Heart right ventricle (tissue), 16 donors: ENCODE data around the gene CLPTM1L. TPM values are rescaled to one million over a fixed set of nuclear protein-coding genes. Genes with fewer than 3 reads are reported as not detected.

ENCODE experiments used
- ATAC-seq, 8 donors: fragments of 200-7000 bp; cut with Tn5 transposase; one replicate each; pipeline ENCODE4 v1.9.1; 2020; ENCODE audit warnings: mild to moderate bottlenecking in 8 of 8, moderate library complexity in 8 of 8, moderate number of reproducible peaks in 1 of 8
- DNase-seq, 2 donors: peaks; one replicate each; pipeline ENCODE4 v3.0.0-alpha.2; 2020
- H3K27ac ChIP-seq, 10 donors: fragments of 200-600 bp; sonication (generic) in 2 of 10; one replicate each; pipeline versions ENCODE4 v1.5.0 to v1.8.0; 2020 to 2022; ENCODE audit warnings: mild to moderate bottlenecking in 3 of 10
- H3K27me3 ChIP-seq, 7 donors: fragments of 200-600 bp; one replicate each; pipeline ENCODE4 v1.8.0; 2021 to 2022; ENCODE audit warnings: mild to moderate bottlenecking in 2 of 7
- H3K36me3 ChIP-seq, 9 donors: fragments of 200-600 bp; sonication (generic) in 1 of 9; one replicate each; pipeline versions ENCODE4 v1.5.0 to v1.8.0; 2020 to 2022; ENCODE audit warnings: mild to moderate bottlenecking in 2 of 9
- H3K4me1 ChIP-seq, 9 donors: fragments of 200-600 bp; sonication (generic) in 1 of 9; one replicate each; pipeline versions ENCODE4 v1.5.0 to v1.8.0; 2020 to 2022; ENCODE audit warnings: mild to moderate bottlenecking in 4 of 9
- H3K4me3 ChIP-seq, 10 donors: fragments of 200-600 bp; sonication (generic) in 2 of 10; one replicate each; pipeline versions ENCODE4 v1.5.0 to v1.8.0; 2020 to 2022; ENCODE audit warnings: mild to moderate bottlenecking in 7 of 10, moderate library complexity in 2 of 10
- H3K9me3 ChIP-seq, 11 donors: fragments of 200-600 bp in 10 of 11; sonication (generic) in 2 of 11; one replicate each; pipeline versions ENCODE4 v1.5.0 to v1.8.0; 2013 to 2022; ENCODE audit warnings: mild to moderate bottlenecking in 2 of 11, control low read depth in 1 of 11, moderate library complexity in 1 of 11
- WGBS, 2 donors: extraction: QIAGEN DNeasy Blood & Tissue Kit; methylation state at CpG; one replicate each; pipeline ENCODE4 v1.1.7; 2013; ENCODE audit warnings: inconsistent platforms in 1 of 2; 5-methylcytosine and 5-hydroxymethylcytosine counted together
- intact Hi-C, 10 donors: fragments of 100-400 bp; cut with DNase I; formaldehyde crosslinking; loops; one replicate each; pipeline versions ENCODE4 v1.11.1 to v1.14.2; 2022
- microRNA-seq, 2 donors: library from miRNA; unstranded; fragments of <30 nt; microRNA quantifications; one replicate each; pipeline ENCODE4 v1.2.0, GENCODE V29; 2021
- polyA plus RNA-seq, 2 donors: library from polyadenylated mRNA; stranded (reverse); fragments of 200-250 nt; gene quantifications; one replicate each; pipeline ENCODE4 v1.2.3, GENCODE V29; 2013
- total RNA-seq, 10 donors: library from RNA; stranded (reverse); fragmentation: NEBNext Ultra II Directional in 3 of 10; extraction: Animal tissue kit (Norgen Biotek cat#: 25700) in 3 of 10; gene quantifications; one replicate each; pipeline versions ENCODE4 v1.2.1 to v1.2.4, GENCODE V29; 2021 to 2023
- TF ChIP-seq, protein P1 (sequence below), 9 donors: fragments of 200-600 bp; sonication (generic) in 2 of 9; IDR thresholded peaks; one replicate each; pipeline versions ENCODE4 v1.5.0 to v1.8.0; 2021 to 2022; ENCODE audit warnings: antibody characterized with exemption in 9 of 9, mild to moderate bottlenecking in 5 of 9, moderate library complexity in 1 of 9
- donor health status: Arrhythmogenic right ventricular cardiomyopathy.
- donor health status: ischemic (EF 13 %, LVEDD 7.1; RV severe dilation, severe dysfunction).
- donor health status: healthy with polysubstance abuse.
- donor health status: DM: no; HTN: yes; CAD: no.
- donor health status: DM: no; HTN: no; CAD: no.
- donor health status: ischemic (EF 25% LVEDD 6.9; RV normal size, moderate dysfunction).
- donor health status: ischemic (EF 25% LVEDD 5.7; RV mildly dilated, moderate dysfunction).
- donor health status: healthy.
- donor health status: DM: yes; HTN: yes; CAD: no.
- donor health status: Ischemic cardiomyopathy.
- donor health status: ischemic (EF 35%, LVEDD 5.7; RV mildly dilated, moderate dysfunction).
- donor health status: nonischemic (EF 11% LVEDD 7.7; RV severe dilation, severe dysfunction).
- donor health status: DM: yes; HTN: yes; CAD: no.
- donor health status: PGD.
- donor health status: ischemic (EF 29% LVEDD 5.4; RV normal size, mild dysfunction).
- donor health status: nonischemic (EF 23%, LVEDD 6.1; RV moderate dilation, normal function).

Gene CLPTM1L
- total and polyA plus RNA-seq, 12 donors: 21.5 to 78.0 (median 32.5) TPM

DNA sequence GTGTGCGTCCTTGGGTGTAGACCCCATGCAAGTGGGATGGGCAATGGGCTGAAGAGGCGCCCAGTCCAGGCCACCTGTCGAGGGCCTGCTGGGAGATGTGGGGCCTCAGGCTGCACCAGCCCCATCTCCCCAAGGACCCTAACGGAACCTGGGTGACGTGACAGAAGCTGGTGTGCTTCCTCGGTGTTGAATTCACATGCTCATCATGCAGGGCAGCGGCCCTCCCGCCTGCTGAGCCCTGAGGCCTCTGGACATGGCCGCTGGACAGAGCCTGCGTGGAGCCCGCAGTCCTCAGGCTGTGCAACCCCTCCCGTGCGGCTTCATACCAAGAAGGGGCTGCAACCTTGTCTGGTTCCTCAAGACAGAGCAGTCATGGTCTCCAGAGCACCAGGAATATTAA lies 76.8 kb downstream of the CLPTM1L start:
- no peak overlapping the region for H3K4me3 ChIP-seq
- no peaks in the 10 kb centered on the region for H3K27me3 ChIP-seq
- intact Hi-C loops: no loop called here
- TF ChIP-seq, protein P1, sequence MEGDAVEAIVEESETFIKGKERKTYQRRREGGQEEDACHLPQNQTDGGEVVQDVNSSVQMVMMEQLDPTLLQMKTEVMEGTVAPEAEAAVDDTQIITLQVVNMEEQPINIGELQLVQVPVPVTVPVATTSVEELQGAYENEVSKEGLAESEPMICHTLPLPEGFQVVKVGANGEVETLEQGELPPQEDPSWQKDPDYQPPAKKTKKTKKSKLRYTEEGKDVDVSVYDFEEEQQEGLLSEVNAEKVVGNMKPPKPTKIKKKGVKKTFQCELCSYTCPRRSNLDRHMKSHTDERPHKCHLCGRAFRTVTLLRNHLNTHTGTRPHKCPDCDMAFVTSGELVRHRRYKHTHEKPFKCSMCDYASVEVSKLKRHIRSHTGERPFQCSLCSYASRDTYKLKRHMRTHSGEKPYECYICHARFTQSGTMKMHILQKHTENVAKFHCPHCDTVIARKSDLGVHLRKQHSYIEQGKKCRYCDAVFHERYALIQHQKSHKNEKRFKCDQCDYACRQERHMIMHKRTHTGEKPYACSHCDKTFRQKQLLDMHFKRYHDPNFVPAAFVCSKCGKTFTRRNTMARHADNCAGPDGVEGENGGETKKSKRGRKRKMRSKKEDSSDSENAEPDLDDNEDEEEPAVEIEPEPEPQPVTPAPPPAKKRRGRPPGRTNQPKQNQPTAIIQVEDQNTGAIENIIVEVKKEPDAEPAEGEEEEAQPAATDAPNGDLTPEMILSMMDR (IDR thresholded peaks at IDR 0.05): no peak
- 88 to 89% methylated on average over 13 of the region's 13 CpGs for WGBS, 2 donors
- no peaks in the 10 kb centered on the region for H3K4me1 ChIP-seq
- no peaks in the 10 kb centered on the region for H3K36me3 ChIP-seq
- ATAC-seq (no peak), DNase-seq (no peak)
- H3K27ac ChIP-seq: no peak overlapping the region
- H3K9me3 ChIP-seq: peaks cover 0 to 11% (median 0%) of the 10 kb centered on the region in 11 donors

Small RNAs within 50 kb of the gene (microRNA-seq; reads per million reads assigned to microRNA genes)
- 0 reads per million in 2 donors for gene MIR4457

Other genes starting within 250 kb of the CLPTM1L start
- gene SLC12A7, start 233.0 kb downstream of the CLPTM1L start, total RNA-seq: 100 to 1,000 TPM; 122 to 208 (median 146) TPM
- 100 to 1,000 TPM in 1 of 2 donors, 10 to 100 TPM in 1; 36.3 to 145 TPM for gene SLC12A7, start 233.0 kb downstream of the CLPTM1L start, polyA plus RNA-seq
- under 1 TPM in 1 of 10 donors, not detected in 9; 0.11 TPM for gene SLC6A19, start 143.5 kb downstream of the CLPTM1L start, total RNA-seq
- gene SLC6A19, start 143.5 kb downstream of the CLPTM1L start, polyA plus RNA-seq: not detected
- not detected for gene SLC6A18, start 119.7 kb downstream of the CLPTM1L start, total RNA-seq
- gene SLC6A18, start 119.7 kb downstream of the CLPTM1L start, polyA plus RNA-seq: not detected
- gene TERT, start 50.0 kb downstream of the CLPTM1L start, total RNA-seq: not detected
- not detected for gene TERT, start 50.0 kb downstream of the CLPTM1L start, polyA plus RNA-seq
- under 1 TPM in 2 of 10 donors, not detected in 8; 0.18 to 0.19 TPM for gene SLC6A3, start 100.3 kb upstream of the CLPTM1L start, total RNA-seq
- under 1 TPM in 1 of 2 donors, not detected in 1; 0.04 TPM for gene SLC6A3, start 100.3 kb upstream of the CLPTM1L start, polyA plus RNA-seq
- 10 to 100 TPM in 3 of 10 donors, 1 to 10 TPM in 7; 5.6 to 25.5 (median 8.9) TPM for gene LPCAT1, start 178.9 kb upstream of the CLPTM1L start, total RNA-seq
- gene LPCAT1, start 178.9 kb upstream of the CLPTM1L start, polyA plus RNA-seq: 10 to 100 TPM; 14.8 to 23.8 TPM